ENCODE measurements around the gene ZMIZ1.

Gene ZMIZ1

DNA sequence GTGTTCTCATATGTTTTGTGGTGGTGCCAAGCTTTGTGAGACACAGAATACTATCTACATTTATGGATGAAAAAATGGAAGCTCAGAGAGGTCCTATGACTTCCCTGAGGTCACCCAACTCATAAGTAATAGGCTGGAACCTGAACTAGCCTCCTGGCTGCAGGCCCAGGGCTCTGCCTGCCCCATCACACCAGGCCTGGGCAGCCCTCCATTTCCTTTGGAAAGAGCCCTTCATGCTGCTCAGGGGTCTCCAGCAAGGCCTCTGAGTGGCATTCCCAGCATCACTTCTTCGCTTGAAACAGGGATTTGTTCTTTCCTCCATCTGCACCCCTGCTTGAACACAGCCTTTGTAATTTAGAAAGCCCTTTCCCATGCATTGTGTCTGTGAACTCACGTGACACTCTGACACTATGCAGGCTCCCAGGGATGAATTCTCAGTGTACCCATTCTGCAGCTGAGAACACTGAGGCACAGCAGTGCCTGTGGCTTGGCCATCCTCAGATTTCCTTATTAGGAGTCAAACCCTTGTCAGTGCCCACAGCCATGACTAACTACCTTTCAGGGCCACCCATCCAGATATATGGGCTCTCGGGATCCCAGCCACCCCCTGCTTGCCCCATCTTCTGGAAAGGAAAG lies 150.7 kb downstream of the ZMIZ1 start:
- DNase-seq = no peak

DNA sequence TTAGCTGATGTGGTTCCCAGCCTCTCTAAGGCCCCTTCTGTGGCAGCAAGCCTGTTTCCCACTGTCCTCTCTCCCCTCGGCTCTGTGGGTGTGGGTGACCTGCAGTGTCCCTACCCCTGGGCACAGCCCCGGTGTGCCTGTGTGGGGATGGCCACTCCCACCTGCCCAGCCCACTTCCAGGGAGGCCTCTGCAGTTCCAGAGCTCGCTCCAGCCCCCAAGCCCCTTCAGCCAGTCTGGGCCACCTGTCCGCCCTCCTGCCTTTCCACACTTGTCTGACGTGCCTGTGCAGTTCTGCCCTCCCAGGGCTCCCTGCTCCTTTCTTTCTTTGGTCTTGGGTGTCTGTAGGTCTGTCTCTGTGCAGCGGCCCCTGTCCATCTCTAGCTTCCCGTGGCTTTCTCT lies 151.5 kb downstream of the ZMIZ1 start:
- DNase-seq = no peak

GRCh38 chr10:79221110-79222051 lies 152.6 kb downstream of the ZMIZ1 start:
- peak; percentile 90 for DNase-seq

DNA sequence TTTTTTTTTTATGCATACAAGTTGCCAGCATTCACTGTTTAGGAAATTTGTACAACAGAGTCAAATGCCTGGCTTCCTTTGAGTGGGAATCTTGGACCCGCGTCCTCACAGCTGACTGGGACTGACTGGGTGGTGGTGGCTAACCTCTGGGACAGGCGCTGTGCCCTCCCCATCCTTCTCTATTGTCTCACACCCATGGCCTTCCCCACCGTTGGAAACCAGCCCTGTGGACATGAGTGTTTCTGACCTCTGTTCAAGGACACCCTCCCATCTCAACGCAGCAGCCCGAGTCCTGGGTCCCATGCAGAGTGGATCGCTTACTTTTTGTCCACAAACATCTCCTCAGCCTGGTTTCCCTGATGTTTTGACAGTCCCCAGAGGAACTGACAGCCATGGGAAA lies 153.4 kb downstream of the ZMIZ1 start:
- DNase-seq = no peak

DNA sequence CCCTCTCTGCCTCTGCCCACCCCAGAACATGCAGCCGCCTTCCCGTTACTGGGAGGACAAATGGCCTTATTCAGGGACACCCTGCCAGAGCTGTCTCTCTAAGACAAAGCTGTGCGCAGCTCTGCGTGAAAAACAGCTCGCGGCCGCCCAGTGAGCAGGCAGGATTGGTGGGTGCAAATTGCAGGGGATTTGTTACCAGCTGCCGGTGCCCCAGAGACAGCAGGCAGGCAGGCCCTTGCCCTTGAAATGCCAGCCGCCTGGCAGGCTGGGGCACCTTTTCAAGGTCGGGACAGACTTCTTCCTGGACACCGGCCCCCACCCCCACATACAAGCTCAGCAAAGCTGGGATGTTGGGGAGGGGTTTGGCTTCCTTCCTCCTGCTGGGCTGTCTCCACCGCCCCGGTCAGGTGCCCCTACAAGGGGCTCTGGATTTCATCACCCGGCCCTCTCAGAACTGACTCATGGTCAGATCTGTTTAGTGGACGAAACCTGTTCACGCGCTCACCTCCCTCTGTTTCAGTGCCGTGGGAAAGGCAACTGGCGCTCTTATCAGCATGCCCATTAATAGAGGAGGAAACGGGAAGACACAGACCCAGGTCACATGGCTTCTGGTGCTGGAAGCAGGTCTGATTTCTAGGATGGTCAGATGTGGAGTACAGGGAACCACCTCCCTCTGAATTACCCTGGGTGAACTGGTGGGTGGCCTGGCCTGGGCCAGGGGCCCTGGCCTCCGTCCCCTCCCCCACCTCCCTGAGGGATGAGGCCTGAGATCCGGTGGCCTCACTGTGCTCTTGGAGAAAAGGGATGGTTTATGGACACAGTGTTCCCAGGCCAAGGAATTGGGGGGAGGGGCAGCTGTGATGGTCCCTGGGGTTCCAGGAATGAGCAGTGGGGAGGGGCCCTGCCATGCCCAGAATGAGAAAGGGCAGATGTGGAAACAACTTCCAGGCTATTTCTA lies 154.6 kb downstream of the ZMIZ1 start:
- DNase-seq = no peak

DNA sequence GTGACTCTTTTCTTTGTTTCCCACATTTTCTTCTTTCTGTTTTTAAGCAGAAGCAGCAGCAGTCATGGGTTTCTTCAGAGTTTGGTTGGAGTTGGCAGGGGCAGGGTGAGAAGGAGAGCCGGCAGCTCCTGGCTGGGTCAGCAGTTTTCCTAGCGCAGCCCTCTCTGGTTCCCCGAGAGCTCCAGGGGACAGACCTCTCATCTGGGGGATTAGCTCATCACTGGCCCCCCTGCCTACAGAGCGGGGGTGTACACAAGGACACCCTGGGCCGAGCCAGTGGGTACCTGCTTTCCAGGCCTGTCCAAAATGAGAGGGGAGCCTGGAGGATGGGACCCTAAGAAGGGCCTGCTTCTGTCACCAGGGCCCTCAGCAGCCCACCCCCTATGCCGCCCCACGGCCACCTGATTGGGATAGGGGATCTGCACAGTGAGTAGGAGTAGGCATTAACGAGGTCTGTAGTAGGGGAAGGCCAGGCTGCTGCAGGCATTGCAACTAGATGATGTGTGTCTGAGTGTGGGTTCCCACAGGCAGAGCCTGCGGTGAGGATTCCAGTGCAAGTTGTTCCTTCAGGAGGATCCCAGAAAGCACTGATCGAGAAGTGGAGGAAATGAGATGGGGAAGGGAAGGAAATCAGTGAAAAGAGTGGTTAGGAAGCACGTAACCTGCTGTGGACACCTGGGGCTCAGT lies 155.6 kb downstream of the ZMIZ1 start:
- DNase-seq = no peak

- DNase-seq = no peak
These were observed 156.2 kb downstream of the ZMIZ1 start for GRCh38 chr10:79224992-79225391.

DNA sequence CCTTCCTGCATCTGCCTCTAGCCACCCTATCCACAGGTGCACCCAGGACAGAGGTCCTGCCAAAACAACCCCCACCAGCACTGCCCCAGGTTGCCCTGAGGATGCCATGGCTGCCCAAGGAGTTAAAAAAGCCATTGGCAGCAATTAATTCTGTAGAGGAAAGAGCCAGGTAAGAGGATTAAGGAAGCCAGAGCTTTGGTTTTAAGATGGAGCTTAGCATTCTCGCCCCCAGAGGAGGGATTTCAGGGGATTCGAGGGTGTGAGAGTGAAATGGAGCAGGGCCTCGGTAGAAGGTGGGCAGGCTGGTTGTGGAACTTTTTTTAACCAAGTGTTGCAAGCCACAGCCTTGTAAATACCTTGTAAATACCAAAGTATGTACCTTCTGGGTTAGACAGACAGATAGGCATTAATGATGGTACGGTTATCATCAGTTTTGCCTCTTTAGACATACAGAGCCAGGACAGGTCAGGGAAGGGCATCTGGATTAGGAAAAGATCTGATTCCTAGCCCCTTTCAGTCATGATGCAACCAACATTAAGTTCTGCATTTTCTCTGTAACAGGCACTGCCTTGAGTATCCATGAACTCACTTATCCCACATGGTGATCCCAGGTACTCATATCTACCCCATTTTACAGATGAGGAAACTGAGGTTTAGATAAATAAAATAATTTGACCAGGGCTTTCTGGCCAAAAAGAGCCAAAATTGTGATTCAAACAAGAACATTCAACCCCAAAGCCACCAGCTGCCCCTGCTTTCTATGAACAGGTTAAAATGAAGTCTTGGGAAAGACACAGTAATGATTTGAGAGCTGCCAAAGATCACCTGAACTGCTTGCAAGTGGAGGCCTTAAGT lies 157.9 kb downstream of the ZMIZ1 start:
- DNase-seq = no peak

DNA sequence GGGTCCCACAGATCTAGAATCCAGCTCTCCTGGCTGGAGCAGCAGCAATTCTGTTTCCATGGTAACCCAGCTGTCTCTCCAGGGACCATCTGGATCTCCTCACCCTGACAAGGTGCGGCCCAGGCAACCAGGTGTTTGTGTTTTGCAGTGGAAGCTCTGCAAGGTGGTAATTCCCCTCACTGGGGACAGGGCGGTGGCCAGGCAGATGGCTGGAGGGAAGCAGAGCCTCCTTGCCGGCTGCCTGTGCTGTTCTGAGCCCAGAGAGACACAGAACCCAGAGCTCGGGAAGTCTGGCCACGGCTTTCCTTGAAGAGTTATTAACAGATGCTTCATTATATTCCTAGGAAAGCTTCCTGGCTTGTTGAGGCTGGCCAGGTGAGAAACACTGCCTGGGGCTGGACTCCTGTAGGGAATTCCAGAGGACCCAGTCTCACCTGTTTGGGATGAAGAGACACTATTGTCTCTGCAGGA lies 160.3 kb downstream of the ZMIZ1 start:
- no peak for DNase-seq

DNA sequence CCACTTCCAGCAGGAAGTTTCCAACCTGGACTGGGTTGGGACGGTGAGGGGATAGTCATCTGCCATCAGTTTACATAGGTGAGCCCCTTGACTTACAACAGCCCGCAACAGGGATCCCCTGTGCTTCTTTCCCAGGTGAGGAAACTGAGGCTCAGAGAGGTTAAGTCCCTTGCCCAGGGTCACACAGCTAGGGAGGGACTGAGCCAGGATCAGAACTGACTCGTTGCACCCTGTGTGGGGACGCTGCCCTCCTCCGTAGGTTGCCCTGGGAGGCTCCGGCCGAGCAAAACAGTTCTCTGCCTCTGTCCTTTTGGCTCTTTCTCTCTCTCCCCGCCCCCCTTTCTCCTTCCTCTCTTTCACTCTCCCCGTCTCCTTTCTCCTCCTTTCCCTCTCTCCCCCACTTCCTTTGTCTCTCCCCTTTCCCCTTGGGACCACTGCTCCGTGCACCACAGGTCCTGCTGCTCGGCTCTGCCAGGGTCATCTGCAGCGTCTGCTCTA lies 161.1 kb downstream of the ZMIZ1 start:
- no peak for DNase-seq

GRCh38 chr10:79230328-79230830 lies 161.6 kb downstream of the ZMIZ1 start:
- peak; percentile 77 for DNase-seq

GRCh38 chr10:79230850-79231249 lies 162.1 kb downstream of the ZMIZ1 start:
- DNase-seq = no peak

DNA sequence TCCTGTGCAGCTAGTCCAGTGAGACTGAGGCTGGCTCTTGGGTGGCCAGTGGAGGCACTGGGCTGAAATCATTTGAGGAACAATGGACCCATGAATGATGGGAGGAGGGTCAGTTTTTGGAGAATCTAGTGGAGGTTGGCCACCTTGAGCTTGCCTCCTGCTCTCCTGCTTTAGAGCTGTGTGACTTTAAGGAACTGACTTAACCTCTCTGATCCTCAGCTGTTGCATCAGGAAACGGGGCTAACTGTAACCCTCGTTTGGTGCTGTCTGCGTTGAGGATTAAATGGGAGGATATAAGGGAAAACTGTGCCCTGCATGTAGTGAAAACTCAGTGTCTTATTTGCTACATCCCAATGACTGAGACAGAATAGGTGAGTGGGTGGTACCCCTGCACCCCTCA lies 163.1 kb downstream of the ZMIZ1 start:
- no peak for DNase-seq

DNA sequence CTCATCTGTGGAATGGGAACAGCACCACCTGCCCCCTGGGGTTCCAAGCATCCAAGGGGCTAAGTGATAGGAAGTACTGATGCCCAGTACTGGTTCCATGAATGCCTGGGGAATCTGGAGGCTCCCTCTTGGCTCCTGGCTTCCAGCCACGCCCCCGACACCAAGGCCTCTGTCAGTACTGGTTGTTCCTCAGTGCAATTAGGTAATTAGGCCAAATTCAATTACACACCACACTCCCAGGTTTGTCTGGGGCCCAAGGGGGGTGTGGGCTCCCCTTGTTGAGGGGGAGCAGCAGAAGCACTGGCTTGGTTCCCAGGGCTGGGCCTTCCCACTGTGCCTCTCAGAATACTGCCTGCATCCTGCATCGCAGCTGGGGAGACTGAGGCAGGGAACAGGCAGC lies 164.1 kb downstream of the ZMIZ1 start:
- DNase-seq = no peak

DNA sequence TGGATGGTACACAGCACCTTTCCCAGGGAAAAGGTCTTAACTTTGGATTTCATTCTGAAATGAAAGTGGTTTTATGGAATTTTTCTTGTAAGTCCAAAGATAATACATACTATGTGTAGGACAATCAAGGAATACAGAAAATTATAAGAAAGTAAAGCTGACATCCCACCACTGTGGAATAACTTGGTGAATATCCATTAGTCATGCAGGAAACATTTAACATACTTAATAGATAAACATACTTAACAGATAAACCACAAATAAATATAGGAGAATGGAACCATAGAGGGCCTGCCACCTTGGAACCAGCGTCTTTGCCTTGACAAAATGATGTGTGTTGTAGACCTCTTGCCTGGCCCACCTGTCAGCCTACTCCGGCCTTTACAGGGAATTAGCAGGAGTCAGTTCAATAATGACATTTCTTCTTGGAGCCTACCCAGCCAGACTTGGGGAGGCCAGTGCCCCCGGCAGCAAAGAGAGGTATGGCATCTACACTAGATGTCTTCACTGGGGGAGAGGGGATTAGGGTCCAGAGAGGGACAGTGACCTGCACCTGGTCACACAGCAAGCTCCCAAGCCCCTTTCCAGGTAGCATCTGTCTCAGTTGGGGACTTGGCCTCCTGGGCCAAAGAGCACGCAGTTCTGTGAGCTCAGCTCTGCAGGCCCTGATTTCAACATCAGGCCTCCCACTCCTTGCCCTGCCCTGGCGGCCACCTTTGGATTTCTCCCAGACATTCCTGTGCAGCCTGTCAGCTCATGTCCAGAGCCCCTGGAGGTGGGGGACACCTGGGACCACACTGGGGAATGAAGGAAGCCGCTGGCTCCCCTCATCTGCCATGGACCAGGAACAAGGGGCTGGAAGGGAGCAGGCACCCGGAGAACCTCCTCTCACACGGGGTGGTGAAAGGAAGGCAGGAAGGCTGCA lies 165.9 kb downstream of the ZMIZ1 start:
- DNase-seq = no peak

DNA sequence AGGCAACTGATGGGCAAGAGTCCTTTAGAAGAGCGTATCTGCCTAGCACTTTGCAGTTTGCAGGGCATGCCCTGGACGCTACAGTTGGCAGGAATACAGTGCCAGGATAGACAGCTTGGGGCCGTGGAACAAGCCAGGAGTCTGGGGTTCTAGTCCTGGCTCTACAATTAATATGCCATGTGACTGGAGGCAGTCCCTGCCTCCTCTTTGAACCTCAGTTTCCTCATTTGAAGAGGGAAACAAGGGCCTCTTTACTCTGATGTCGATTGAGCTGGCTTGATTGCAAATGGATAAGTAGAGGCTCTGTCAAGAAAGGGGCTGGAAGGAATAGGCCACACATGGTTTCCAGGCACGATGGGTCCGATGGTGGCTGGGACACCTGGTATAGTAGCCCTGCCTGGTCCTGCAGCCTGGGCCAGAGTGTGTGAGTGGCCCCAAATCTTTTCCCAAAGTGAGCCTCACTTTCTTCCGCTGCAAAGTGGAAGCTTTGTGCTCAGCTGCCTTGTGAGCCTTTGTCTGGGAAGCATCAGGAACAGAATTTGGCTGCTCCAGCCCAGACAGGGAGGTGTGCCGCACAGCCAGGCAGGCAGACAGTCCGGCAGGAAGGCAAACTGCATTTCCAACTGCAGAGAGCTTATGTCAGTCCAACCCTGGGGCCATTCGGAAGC lies 167.1 kb downstream of the ZMIZ1 start:
- no peak for DNase-seq

DNA sequence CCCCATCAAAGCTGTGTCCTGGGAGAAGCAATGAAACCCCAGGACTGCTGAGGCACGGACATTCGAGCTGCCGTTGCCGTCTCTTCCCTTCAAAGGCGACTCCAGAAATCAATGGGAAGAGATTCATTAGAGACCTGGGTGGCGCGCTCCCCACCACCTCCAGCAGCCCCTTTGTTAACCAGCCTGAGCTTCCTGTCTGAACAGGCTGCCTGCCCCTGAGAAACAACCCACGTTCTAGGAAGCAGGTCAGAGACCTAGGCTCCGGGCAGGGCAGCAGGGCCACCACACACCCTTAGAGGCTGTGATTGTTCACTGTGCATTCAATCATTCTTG lies 167.6 kb downstream of the ZMIZ1 start:
- DNase-seq = no peak

GRCh38 chr10:79237454-79238157 lies 168.8 kb downstream of the ZMIZ1 start:
- no peak for DNase-seq

DNA sequence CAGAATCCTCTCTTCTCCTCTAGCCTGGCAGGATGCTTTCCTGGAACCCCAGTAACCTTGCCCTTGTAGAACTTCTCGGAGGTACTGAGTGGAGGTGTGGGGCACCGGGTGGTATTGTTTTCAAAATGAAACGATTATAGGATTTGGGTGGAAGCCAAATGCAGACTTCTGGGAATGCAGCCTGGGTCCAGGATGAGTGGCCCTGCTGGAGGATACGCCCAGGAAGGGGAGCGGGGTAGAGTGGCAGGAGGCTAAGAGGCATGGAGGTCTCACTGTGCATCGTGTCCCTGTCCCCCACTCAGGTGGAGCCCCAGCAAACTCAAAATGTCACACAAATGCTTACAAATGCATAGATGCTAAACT lies 169.4 kb downstream of the ZMIZ1 start:
- DNase-seq = no peak
